Stimulated activated naive CD4-positive, alpha-beta T cell (primary cell): ENCODE measurements around the gene CMKLR1.

Experiments used
- DNase-seq, 6 experiments: peaks; one replicate each; lab custom pipeline; 2025; lab: John Stamatoyannopoulos, UW

The CMKLR1 gene

GRCh38 chr12:108338915-108339657 is at the start of gene CMKLR1:
CMKLR1 (minus strand) TSS chr12:108339311; CDS start chr12:108293591, 45,720 bp downstream.
- DNase-seq = no peak

- DNase-seq = no peak
Observed at GRCh38 chr12:108387771-108388170, 48.7 kb upstream of the CMKLR1 start.

GRCh38 chr12:108386709-108387360 is 47.7 kb upstream of the CMKLR1 start:
- DNase-seq = no peak

- no peak for DNase-seq
Observed at GRCh38 chr12:108382437-108382801, 43.3 kb upstream of the CMKLR1 start.

GRCh38 chr12:108381787-108382436 is 42.8 kb upstream of the CMKLR1 start:
- DNase-seq = no peak

- DNase-seq = no peak
Observed at GRCh38 chr12:108380382-108380781, 41.3 kb upstream of the CMKLR1 start.

- no peak for DNase-seq
Observed at GRCh38 chr12:108379823-108380222, 40.7 kb upstream of the CMKLR1 start.

GRCh38 chr12:108378926-108379325 is 39.8 kb upstream of the CMKLR1 start:
- no peak for DNase-seq

GRCh38 chr12:108377260-108377659 is 38.1 kb upstream of the CMKLR1 start:
- DNase-seq = no peak

- DNase-seq = no peak
Observed at GRCh38 chr12:108375986-108376663, 37.0 kb upstream of the CMKLR1 start.

- DNase-seq = no peak
Observed at GRCh38 chr12:108374596-108375320, 35.6 kb upstream of the CMKLR1 start.

GRCh38 chr12:108373111-108373510 is 34.0 kb upstream of the CMKLR1 start:
- no peak for DNase-seq

GRCh38 chr12:108371801-108372344 is 32.8 kb upstream of the CMKLR1 start:
- no peak for DNase-seq

- DNase-seq = no peak
Observed at GRCh38 chr12:108370415-108370814, 31.3 kb upstream of the CMKLR1 start.

- DNase-seq = no peak
Observed at GRCh38 chr12:108369736-108370396, 30.8 kb upstream of the CMKLR1 start.

GRCh38 chr12:108368089-108368488 is 29.0 kb upstream of the CMKLR1 start:
- no peak for DNase-seq

- DNase-seq = no peak
Observed at GRCh38 chr12:108367436-108367835, 28.3 kb upstream of the CMKLR1 start.

GRCh38 chr12:108365324-108365723 is 26.2 kb upstream of the CMKLR1 start:
- no peak for DNase-seq

GRCh38 chr12:108364879-108365278 is 25.8 kb upstream of the CMKLR1 start:
- DNase-seq = no peak

- no peak for DNase-seq
Observed at GRCh38 chr12:108363565-108363964, 24.5 kb upstream of the CMKLR1 start.

- DNase-seq = no peak
Observed at GRCh38 chr12:108363165-108363564, 24.1 kb upstream of the CMKLR1 start.
